K562 (cell line): Measurements from ENCODE around the gene UBR4. TPM values are rescaled to one million over a fixed set of nuclear protein-coding genes. Genes with fewer than 3 reads are reported as not detected.
A peak's percentile ranks its signal among the peaks of the same experiment; 100 is the strongest.

ENCODE experiments used
- CXXC5 ChIP-seq: fragments of 250-450 bp; sonication (Bioruptor Pico); IDR thresholded peaks from 2 replicates; pipeline ENCODE4 v1.8.0; 2022; ENCODE audit warnings: inconsistent platforms, mild to moderate bottlenecking, moderate library complexity
- FOS ChIP-seq: IDR thresholded peaks from 3 replicates; pipeline ENCODE4 v1.6.1; 2011; ENCODE audit not compliant: insufficient read length; ENCODE audit errors: extremely low read depth
- FOSL1 ChIP-seq: fragments of 200-800 bp; sonication (Bioruptor generic); conservative IDR thresholded peaks from 2 replicates; pipeline ENCODE4 v1.6.1; 2016; ENCODE audit warnings: missing genetic modification characterization, missing compliant biosample characterization
- RBM17 ChIP-seq: fragments of 200-400 bp; formaldehyde crosslinking; IDR thresholded peaks from 2 replicates; pipeline ENCODE4 v1.6.1; 2017; ENCODE audit warnings: low read depth, mild to moderate bottlenecking, low read length, borderline replicate concordance
- U2AF2 ChIP-seq: fragments of 200-400 bp; formaldehyde crosslinking; optimal IDR thresholded peaks from 2 replicates; pipeline ENCODE3; 2017; ENCODE audit warnings: low read depth, mild to moderate bottlenecking, low read length
- ZKSCAN1 ChIP-seq: fragments of 150-350 bp; IDR thresholded peaks from 2 replicates; pipeline ENCODE4 v1.6.1; 2016; ENCODE audit warnings: low read depth, low read length
- ZNF165 ChIP-seq: fragments of 250-450 bp; sonication (Bioruptor Pico); IDR thresholded peaks from 2 replicates; pipeline ENCODE4 v1.4.0; 2020; ENCODE audit warnings: borderline replicate concordance
- ZNF282 ChIP-seq: sonication (generic); formaldehyde crosslinking; IDR thresholded peaks from 2 replicates; pipeline ENCODE4 v1.8.1; 2023; ENCODE audit warnings: missing genetic modification reagents
- ZNF764 ChIP-seq: fragments of 250-450 bp; sonication (Bioruptor Pico); IDR thresholded peaks from 2 replicates; pipeline ENCODE4 v1.4.0; 2020; ENCODE audit warnings: low read depth, mild to moderate bottlenecking, moderate library complexity
- ZNF780A ChIP-seq: fragments of 250-450 bp; sonication (Bioruptor Pico); IDR thresholded peaks from 2 replicates; pipeline ENCODE4 v1.5.0; 2021; ENCODE audit warnings: mild to moderate bottlenecking
- ZZZ3 ChIP-seq: fragments of 450-650 bp; IDR thresholded peaks from 2 replicates; pipeline ENCODE4 v1.6.1; 2016; ENCODE audit warnings: antibody characterized with exemption, mild to moderate bottlenecking, moderate library complexity
- polyA plus RNA-seq, 8 experiments: library from polyadenylated mRNA; depleted of rRNA in 4 of 8; stranded (reverse) in 5 of 8; unstranded in 3 of 8; fragments of >200 nt; fragmentation: Nextera tagmentation in 2 of 8; fragmentation: Illumina TruSeq in 1 of 8; extraction: Ambion mirVana in 2 of 8; extraction: Trizol in 1 of 8; gene quantifications; 2 replicates each; pipeline versions ENCODE4 v1.2.1 to v1.2.3, GENCODE V29; 2011 to 2014; ENCODE audit warnings: inconsistent platforms in 1 of 8, missing spikeins in 1 of 8
- total RNA-seq, 7 experiments: library from RNA; depleted of rRNA in 6 of 7; stranded (reverse); fragments of >200 nt in 6 of 7; fragmentation: Illumina TruSeq in 2 of 7; extraction: Trizol in 2 of 7; gene quantifications; 2 replicates each; pipeline versions ENCODE4 v1.2.1 to v1.2.3, GENCODE V29; 2011 to 2021; ENCODE audit warnings: low replicate concordance in 1 of 7
- TF ChIP-seq, protein P1 (sequence below): sonication (generic); formaldehyde crosslinking; IDR thresholded peaks from 2 replicates; pipeline ENCODE4 v1.8.0; 2023; ENCODE audit warnings: mild to moderate bottlenecking, missing genetic modification reagents
- TF ChIP-seq, protein P2 (sequence below): fragments of 450-650 bp; conservative IDR thresholded peaks from 2 replicates; pipeline ENCODE4 v1.6.1; 2016; ENCODE audit warnings: missing genetic modification characterization, low read depth, mild to moderate bottlenecking, missing compliant biosample characterization, moderate library complexity
- TF ChIP-seq, protein P3 (sequence below): fragments of 250-450 bp; sonication (Bioruptor Pico); IDR thresholded peaks from 2 replicates; pipeline ENCODE4 v1.4.0; 2020; ENCODE audit warnings: mild to moderate bottlenecking, moderate library complexity
- TF ChIP-seq, protein P4 (sequence below): fragments of 250-450 bp; sonication (Bioruptor Pico); IDR thresholded peaks from 2 replicates; pipeline ENCODE4 v1.4.0; 2020; ENCODE audit warnings: mild to moderate bottlenecking, moderate library complexity, borderline replicate concordance
- TF ChIP-seq, protein P5 (sequence below), 2 experiments: fragments of 450-650 bp in 1 of 2; IDR thresholded peaks; 2 replicates each; pipeline ENCODE4 v1.6.1; 2011 to 2017; ENCODE audit warnings: low read depth in 2 of 2, antibody characterized with exemption in 1 of 2, borderline replicate concordance in 1 of 2, low read length in 1 of 2, mild to moderate bottlenecking in 1 of 2, mixed read lengths in 1 of 2; ENCODE audit not compliant: control insufficient read depth in 1 of 2

UBR4 gene
- total and polyA plus RNA-seq, 9 of the 15 experiments (the other 6 are each of a cell fraction or from before 2014, with no cell fraction given) = 55.4 to 277 (median 123) TPM

DNA sequence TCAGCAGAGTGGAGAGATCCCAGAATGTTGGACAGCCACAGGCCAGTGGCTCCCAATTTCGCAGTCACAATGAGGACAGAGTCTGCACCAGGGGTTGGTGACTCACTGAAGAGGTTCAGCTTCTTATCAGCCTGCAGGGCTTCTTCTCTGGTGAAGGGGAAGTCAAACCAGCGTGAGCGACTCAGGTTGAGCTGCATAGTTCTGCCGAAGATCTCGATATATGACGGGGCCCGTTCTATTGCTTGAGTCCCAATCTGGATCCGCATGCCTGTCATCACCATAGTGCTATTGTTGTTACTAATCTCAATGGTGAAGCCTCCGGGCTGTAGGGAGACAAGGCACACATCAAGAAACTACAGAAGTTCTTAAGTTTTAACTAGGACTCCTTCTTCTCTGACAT is 58.5 kb downstream of the UBR4 start (continued):
- TF ChIP-seq, protein P1, sequence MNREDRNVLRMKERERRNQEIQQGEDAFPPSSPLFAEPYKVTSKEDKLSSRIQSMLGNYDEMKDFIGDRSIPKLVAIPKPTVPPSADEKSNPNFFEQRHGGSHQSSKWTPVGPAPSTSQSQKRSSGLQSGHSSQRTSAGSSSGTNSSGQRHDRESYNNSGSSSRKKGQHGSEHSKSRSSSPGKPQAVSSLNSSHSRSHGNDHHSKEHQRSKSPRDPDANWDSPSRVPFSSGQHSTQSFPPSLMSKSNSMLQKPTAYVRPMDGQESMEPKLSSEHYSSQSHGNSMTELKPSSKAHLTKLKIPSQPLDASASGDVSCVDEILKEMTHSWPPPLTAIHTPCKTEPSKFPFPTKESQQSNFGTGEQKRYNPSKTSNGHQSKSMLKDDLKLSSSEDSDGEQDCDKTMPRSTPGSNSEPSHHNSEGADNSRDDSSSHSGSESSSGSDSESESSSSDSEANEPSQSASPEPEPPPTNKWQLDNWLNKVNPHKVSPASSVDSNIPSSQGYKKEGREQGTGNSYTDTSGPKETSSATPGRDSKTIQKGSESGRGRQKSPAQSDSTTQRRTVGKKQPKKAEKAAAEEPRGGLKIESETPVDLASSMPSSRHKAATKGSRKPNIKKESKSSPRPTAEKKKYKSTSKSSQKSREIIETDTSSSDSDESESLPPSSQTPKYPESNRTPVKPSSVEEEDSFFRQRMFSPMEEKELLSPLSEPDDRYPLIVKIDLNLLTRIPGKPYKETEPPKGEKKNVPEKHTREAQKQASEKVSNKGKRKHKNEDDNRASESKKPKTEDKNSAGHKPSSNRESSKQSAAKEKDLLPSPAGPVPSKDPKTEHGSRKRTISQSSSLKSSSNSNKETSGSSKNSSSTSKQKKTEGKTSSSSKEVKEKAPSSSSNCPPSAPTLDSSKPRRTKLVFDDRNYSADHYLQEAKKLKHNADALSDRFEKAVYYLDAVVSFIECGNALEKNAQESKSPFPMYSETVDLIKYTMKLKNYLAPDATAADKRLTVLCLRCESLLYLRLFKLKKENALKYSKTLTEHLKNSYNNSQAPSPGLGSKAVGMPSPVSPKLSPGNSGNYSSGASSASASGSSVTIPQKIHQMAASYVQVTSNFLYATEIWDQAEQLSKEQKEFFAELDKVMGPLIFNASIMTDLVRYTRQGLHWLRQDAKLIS = no peak
- TF ChIP-seq ZNF764 (CRISPR knock-in tag) (peak; percentile 60; the same call in 1 of the 2 replicates), FOSL1 (peak; percentile 92), ZNF282 (CRISPR knock-in tag) (no peak), CXXC5 (CRISPR knock-in tag) (no peak), ZKSCAN1 (no peak), ZZZ3 (0 out of 2 replicates have a peak, but pooled peaks have one; percentile 28), FOS (no peak), U2AF2 (no peak), ZNF165 (CRISPR knock-in tag) (no peak), ZNF780A (CRISPR knock-in tag) (no peak), RBM17 (no peak)
- TF ChIP-seq, protein P2, sequence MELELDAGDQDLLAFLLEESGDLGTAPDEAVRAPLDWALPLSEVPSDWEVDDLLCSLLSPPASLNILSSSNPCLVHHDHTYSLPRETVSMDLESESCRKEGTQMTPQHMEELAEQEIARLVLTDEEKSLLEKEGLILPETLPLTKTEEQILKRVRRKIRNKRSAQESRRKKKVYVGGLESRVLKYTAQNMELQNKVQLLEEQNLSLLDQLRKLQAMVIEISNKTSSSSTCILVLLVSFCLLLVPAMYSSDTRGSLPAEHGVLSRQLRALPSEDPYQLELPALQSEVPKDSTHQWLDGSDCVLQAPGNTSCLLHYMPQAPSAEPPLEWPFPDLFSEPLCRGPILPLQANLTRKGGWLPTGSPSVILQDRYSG = no peak
- TF ChIP-seq, protein P3, sequence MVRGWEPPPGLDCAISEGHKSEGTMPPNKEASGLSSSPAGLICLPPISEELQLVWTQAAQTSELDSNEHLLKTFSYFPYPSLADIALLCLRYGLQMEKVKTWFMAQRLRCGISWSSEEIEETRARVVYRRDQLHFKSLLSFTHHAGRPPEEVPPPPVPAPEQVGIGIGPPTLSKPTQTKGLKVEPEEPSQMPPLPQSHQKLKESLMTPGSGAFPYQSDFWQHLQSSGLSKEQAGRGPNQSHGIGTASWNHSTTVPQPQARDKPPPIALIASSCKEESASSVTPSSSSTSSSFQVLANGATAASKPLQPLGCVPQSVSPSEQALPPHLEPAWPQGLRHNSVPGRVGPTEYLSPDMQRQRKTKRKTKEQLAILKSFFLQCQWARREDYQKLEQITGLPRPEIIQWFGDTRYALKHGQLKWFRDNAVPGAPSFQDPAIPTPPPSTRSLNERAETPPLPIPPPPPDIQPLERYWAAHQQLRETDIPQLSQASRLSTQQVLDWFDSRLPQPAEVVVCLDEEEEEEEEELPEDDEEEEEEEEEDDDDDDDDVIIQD (CRISPR knock-in tag) = no peak
- TF ChIP-seq, protein P4, sequence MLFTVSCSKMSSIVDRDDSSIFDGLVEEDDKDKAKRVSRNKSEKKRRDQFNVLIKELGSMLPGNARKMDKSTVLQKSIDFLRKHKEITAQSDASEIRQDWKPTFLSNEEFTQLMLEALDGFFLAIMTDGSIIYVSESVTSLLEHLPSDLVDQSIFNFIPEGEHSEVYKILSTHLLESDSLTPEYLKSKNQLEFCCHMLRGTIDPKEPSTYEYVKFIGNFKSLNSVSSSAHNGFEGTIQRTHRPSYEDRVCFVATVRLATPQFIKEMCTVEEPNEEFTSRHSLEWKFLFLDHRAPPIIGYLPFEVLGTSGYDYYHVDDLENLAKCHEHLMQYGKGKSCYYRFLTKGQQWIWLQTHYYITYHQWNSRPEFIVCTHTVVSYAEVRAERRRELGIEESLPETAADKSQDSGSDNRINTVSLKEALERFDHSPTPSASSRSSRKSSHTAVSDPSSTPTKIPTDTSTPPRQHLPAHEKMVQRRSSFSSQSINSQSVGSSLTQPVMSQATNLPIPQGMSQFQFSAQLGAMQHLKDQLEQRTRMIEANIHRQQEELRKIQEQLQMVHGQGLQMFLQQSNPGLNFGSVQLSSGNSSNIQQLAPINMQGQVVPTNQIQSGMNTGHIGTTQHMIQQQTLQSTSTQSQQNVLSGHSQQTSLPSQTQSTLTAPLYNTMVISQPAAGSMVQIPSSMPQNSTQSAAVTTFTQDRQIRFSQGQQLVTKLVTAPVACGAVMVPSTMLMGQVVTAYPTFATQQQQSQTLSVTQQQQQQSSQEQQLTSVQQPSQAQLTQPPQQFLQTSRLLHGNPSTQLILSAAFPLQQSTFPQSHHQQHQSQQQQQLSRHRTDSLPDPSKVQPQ = no peak
- TF ChIP-seq, protein P5, sequence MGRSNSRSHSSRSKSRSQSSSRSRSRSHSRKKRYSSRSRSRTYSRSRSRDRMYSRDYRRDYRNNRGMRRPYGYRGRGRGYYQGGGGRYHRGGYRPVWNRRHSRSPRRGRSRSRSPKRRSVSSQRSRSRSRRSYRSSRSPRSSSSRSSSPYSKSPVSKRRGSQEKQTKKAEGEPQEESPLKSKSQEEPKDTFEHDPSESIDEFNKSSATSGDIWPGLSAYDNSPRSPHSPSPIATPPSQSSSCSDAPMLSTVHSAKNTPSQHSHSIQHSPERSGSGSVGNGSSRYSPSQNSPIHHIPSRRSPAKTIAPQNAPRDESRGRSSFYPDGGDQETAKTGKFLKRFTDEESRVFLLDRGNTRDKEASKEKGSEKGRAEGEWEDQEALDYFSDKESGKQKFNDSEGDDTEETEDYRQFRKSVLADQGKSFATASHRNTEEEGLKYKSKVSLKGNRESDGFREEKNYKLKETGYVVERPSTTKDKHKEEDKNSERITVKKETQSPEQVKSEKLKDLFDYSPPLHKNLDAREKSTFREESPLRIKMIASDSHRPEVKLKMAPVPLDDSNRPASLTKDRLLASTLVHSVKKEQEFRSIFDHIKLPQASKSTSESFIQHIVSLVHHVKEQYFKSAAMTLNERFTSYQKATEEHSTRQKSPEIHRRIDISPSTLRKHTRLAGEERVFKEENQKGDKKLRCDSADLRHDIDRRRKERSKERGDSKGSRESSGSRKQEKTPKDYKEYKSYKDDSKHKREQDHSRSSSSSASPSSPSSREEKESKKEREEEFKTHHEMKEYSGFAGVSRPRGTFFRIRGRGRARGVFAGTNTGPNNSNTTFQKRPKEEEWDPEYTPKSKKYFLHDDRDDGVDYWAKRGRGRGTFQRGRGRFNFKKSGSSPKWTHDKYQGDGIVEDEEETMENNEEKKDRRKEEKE (IDR thresholded peaks at IDR 0.05; ENCODE audit: borderline replicate concordance in 1 of 2, control insufficient read depth in 1 of 2, low read depth in 2 of 2, low read length in 1 of 2) = no peak
